ENCODE measurements around the gene TEX12.

Gene TEX12

DNA sequence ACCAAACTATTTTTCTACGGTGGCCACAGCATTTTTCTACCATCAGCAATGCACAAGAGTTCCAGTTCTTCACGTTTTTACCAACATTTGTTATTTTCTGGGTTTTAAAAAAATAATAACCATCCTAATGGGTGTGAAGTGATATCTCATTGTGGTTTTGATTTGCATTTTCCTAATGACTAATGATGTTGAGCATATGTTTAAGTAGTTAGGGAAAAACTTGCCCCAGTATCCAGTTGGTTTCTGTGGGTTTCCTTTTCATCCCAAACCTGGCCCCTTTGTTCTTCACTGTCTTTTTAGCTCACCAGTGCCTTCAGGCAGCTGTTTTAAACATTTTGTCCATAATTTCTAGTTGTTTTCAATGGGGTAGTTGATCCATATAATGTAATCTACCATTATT lies 44.4 kb downstream of the TEX12 start:
- DNase-seq (ENCODE audit: low read depth in 2 of 2): no peak

DNA sequence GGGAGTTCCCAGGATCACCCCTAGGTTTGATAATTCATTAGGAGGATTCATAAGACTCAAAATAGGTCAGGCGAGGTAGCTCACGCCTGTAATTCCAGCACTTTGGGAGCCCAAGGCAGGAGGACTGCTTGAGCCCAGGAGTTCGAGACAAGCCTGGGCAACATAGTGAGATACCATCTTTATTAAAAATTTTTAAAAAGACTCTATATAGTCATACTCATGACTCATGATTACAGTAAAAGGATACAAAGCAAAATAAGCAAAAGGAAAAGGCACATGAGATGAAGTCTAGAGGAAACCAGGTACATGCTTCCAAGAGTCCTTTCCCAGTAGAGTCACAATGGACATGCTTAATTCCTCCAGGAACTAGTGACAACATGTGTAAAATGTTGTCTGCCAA lies 45.1 kb downstream of the TEX12 start:
- DNase-seq (ENCODE audit: low read depth in 2 of 2): no peak

DNA sequence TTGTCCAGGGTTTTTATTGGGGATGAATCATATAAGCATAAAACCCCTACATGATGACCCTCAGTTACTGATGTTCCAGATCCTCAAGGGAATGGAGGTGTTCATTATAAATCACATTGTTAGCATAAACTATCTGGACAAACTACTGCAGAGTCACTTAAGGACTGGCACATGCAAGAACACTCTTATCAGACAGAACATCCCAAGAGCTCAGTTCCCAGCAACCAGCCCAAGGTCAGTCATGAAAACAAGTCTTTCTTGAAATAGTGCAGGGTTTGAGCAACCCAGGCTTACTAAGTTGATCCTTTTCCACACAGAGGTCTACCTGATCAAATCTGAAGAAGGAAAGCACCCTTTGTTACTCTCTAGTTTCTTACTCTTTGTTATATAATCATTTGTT lies 45.5 kb downstream of the TEX12 start:
- DNase-seq (ENCODE audit: low read depth in 2 of 2): no peak

DNA sequence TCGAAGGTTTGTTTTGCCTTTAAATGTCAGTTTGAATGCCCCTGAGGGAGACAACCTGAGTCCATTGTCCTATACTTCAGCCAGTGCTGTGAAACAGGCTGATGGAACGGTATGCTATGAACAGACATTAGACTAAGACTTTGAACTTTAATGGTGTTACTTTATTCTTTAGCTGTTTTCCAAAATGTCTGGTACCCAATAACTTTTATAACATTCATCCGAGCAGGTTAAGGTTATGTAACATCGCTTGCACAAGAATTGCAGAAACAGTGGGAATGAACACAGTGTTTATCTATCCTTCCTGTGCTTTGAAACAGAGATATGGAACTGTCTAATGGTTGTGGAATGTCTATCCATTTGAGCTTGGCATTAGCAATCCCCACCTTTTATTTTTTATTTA lies 46.6 kb downstream of the TEX12 start:
- no peak for DNase-seq (ENCODE audit: low read depth in 2 of 2)

DNA sequence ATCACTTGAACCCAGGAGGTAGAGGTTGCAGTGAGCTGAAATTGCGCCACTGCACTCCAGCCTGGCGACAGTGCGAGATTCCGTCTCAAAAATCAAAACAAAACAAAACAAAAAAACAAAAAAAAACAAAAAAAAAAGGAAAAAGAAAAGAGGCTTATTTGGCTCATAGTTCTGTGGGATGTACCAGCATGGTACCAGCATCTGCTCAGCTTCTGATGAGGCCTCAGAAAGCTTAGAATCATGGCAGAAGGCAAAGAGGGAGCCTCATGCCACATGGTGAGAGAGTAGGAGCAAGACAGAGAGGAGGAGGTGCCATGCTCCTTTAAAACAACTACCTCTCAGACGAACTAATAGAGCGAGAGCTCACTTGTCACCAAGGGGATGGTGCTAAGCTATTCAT lies 48.4 kb downstream of the TEX12 start:
- DNase-seq (ENCODE audit: low read depth in 2 of 2): no peak

DNA sequence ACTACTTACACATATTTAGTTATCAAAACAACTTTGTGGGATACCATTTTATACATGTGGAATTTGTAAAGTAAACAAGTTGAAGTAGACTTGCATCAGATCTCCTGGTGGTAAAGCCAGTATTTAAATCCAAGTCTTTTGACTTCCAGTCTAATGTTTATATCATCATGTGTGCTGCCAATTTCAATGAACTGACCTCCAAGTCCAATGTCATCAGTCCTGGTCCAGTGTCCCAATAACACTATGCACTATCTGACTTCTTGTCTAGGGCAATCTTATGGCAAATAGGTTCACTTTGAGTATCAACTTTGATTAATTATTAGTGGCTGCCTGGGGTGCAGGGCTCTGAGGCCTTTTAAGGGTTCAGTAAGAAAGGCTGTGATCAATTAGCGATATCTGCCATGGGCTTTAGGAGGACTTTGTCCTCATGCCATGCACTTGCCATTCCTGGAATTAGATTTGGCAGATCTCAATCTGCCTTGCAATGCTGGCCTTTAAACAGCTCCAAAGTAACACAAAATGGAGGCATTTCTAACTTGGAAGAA lies 49.5 kb downstream of the TEX12 start:
- DNase-seq (ENCODE audit: low read depth in 2 of 2): no peak

DNA sequence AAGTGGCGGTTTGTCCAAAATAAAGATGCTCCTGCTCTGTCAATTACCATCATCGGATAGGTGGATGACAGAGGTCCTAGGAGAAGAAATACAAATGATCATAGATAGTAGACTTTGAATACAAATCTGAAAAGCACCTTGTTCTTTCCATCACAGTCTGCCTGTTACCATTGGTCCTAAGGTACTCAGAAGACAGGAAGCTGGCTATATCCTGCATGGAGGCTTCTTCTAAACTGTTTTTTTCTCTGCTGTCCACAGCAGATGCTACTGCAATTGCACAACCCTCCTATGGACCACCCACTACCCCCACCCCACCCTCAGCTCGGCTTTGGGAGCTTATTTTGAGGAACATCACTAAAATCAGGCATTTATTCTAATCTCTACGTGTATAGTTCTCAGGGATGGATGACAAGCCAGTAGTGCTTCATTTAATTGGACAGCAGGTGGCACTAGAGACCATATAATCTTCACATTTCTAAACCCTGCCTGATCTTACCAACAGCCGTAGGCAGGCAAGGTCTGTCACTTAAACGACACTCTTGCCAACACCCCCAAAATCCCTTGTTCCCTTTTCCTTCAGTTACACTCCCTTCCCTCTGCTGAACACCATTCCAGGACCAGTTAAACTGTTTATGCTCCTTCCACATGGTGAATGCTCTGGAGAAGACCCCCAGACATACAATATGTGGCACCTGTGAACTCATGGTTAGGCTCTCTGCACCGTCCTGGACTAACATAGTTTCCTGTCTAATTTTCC lies 52.5 kb downstream of the TEX12 start:
- DNase-seq (ENCODE audit: low read depth in 2 of 2): no peak

DNA sequence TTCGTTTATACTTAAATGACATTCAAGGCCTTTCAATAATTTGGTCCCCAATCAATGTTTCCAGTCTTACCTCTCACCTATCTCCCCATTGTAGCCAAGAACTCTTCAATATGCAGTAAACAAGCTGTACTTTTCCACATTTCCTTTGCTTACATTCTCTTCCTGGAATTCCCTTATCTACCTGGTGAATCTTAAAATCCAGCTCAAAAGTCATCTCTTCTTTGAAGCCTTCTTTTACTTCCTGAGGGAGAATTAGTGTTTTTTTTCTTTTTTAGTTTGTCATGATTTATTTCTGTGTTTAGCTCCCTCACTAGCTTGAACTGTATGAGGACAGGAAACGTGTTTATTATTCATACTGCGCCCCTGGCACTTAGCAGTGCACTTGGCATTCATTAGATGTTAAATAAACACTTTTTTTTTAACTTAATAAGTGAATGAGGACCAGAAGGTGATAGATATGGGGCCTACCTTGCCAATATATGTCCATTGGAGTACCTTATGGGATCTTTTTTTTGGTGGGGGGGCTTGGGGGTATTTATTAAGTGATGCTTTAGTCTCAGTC lies 54.2 kb downstream of the TEX12 start:
- DNase-seq (ENCODE audit: low read depth in 2 of 2): no peak

Measured in stimulated activated CD8-positive, alpha-beta memory T cell treated with anti-CD3 and anti-CD28 coated beads, Interleukin-15, amount 100 ng/mL, for 48 hours (primary cell).